Cardiac muscle cell (in vitro differentiated cells and primary cell): ENCODE results near the gene ATRIP. TPM values are rescaled to one million over a fixed set of nuclear protein-coding genes. Genes with fewer than 3 reads are reported as not detected.

Source experiments
- DNase-seq, 2 donors: peaks; one replicate each; pipeline versions ENCODE4 v3.0.0 to v3.0.0-alpha.2; 2010 to 2017; ENCODE audit warnings: low read depth in 1 of 2, low spot score in 1 of 2
- H3K27ac ChIP-seq: fragments of 200-600 bp; sonication (generic); 2 replicates; pipeline ENCODE4 v1.5.1; 2016
- H3K27me3 ChIP-seq: fragments of 200-600 bp; sonication (generic); 2 replicates; pipeline ENCODE4 v1.6.0; 2016; ENCODE audit warnings: control low read depth
- H3K36me3 ChIP-seq: fragments of 200-600 bp; sonication (generic); 2 replicates; pipeline ENCODE4 v1.5.1; 2016; ENCODE audit warnings: control low read depth
- H3K4me1 ChIP-seq: fragments of 200-600 bp; sonication (generic); 2 replicates; pipeline ENCODE4 v1.8.1; 2017; ENCODE audit warnings: low read depth, mild to moderate bottlenecking, mixed run types
- H3K4me3 ChIP-seq: fragments of 200-600 bp; sonication (generic); 2 replicates; pipeline ENCODE4 v1.5.1; 2016; ENCODE audit warnings: mild to moderate bottlenecking
- H3K9me3 ChIP-seq: fragments of 200-600 bp; sonication (generic); 2 replicates; pipeline ENCODE4 v1.5.1; 2017; ENCODE audit warnings: low read depth, mild to moderate bottlenecking, control low read depth
- CTCF ChIP-seq: IDR thresholded peaks from 2 replicates; pipeline ENCODE4 v1.5.1; 2012; ENCODE audit warnings: low read depth, mild to moderate bottlenecking, low read length
- polyA plus RNA-seq: library from polyadenylated mRNA; unstranded; fragments of >200 nt; fragmentation: Nextera tagmentation; extraction: Ambion mirVana; gene quantifications from 2 replicates; pipeline ENCODE4 v1.2.1, GENCODE V29; 2016
- total RNA-seq: library from RNA; depleted of rRNA; stranded (reverse); fragments of >200 nt; gene quantifications from 2 replicates; pipeline ENCODE4 v1.2.3, GENCODE V29; 2016

ATRIP gene
- total and polyA plus RNA-seq, 2 experiments from 2014 or later = 6.4 to 8.7 TPM

DNA sequence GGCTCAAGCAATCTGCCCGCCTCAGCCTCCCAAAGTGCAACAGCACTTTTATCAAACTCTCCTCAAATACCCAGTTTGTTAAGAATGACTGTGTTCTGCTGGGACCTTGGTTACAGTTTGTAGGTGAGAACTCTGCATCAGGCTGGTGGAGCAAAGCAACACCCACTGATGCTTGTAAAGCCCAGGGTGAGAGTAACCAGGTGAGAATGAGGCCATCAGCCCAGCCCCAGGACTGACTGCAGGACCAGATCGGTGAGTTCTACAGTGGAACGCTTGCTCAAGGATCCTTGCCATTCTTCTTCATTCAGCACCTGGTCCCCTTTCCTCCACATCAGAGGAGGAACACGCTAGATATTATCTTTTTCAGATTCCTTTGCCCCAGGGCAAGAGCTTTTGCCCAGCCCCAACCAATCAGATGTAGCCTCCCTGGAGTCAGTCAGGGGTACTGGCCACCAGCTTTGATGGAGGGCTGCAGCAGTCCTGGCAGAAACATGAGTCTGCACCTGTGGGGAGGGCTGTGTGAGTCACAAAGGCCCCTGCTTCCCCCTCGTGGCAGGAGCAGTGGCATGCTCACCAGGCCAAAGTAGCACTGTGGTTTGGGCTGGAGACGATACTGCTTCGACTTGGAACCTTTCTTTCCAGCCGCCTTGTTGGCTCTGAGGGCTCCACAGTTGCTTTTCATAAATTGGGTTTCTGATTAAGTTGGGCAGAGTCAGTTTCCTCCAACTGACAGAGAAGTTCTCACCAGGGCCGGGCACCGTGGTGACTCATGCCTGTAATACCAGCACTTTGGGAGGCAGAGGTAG lies 60.9 kb downstream of the ATRIP start:
- H3K36me3 ChIP-seq = no peaks in the 10 kb centered on the region
- peak overlapping the region; percentile 32 for H3K27ac ChIP-seq
- no peaks in the 10 kb centered on the region for H3K9me3 ChIP-seq
- no peaks in the 10 kb centered on the region for H3K4me1 ChIP-seq
- H3K4me3 ChIP-seq = no peak overlapping the region
- H3K27me3 ChIP-seq = no peaks in the 10 kb centered on the region
- DNase-seq = peak; percentile 56 to 58
- TF ChIP-seq CTCF = peak; percentile 43

DNA sequence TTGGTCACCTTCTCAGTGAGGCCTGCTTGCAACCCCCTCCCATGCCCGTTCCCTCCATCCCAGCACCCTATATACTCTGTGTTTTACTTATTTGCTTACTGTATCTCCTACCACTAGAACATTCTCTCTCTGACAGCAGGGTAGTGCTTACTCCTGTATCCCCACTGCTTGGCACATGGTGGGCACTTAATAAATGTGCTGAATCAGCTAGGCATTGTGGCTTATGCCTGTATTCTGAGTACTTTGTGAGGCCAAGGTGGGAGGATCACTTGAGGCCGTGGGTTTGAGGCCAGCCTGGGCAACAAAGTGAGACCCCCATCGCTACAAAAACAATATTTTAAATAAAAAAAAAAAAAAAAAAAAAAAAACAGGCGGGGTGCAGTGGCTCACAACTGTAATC lies 65.0 kb downstream of the ATRIP start:
- Histone ChIP-seq H3K27me3 (no peaks in the 10 kb centered on the region), H3K4me3 (no peak overlapping the region), H3K9me3 (no peaks in the 10 kb centered on the region), H3K36me3 (peaks cover 3% of the 10 kb centered on the region), H3K27ac (no peak overlapping the region), H3K4me1 (no peaks in the 10 kb centered on the region)
- TF ChIP-seq CTCF = no peak
- no peak for DNase-seq

GRCh38 chr3:48514431-48515227 lies 68.1 kb downstream of the ATRIP start:
- no peak overlapping the region for H3K27ac ChIP-seq
- H3K36me3 ChIP-seq = peaks cover 16% of the 10 kb centered on the region
- H3K9me3 ChIP-seq = no peaks in the 10 kb centered on the region
- no peak for TF ChIP-seq CTCF
- H3K4me3 ChIP-seq = no peak overlapping the region
- DNase-seq = no peak
- H3K4me1 ChIP-seq = no peaks in the 10 kb centered on the region
- no peaks in the 10 kb centered on the region for H3K27me3 ChIP-seq

Other genes with a start within 250 kb of the ATRIP start
- not detected in 2 replicates for gene CAMP, start 223.2 kb upstream of the ATRIP start, total RNA-seq
- gene CAMP, start 223.2 kb upstream of the ATRIP start, polyA plus RNA-seq = not detected in 2 replicates
- gene ZNF589, start 205.6 kb upstream of the ATRIP start, total RNA-seq = 9.1 and 19.4 TPM in 2 replicates
- gene ZNF589, start 205.6 kb upstream of the ATRIP start, polyA plus RNA-seq = 15.0 and 15.3 TPM in 2 replicates
- 40.5 and 42.1 TPM in 2 replicates for gene NME6, start 145.4 kb upstream of the ATRIP start, total RNA-seq
- 65.6 and 69.8 TPM in 2 replicates for gene NME6, start 145.4 kb upstream of the ATRIP start, polyA plus RNA-seq
- gene SPINK8, start 113.1 kb upstream of the ATRIP start, total RNA-seq = not detected in 2 replicates
- gene SPINK8, start 113.1 kb upstream of the ATRIP start, polyA plus RNA-seq = not detected in 2 replicates
- gene FBXW12, start 74.5 kb upstream of the ATRIP start, total RNA-seq = 0.51 TPM in 1 of 2 replicates, not detected in the other
- 0.39 TPM in 1 of 2 replicates, not detected in the other for gene FBXW12, start 74.5 kb upstream of the ATRIP start, polyA plus RNA-seq
- gene PLXNB1, start 16.7 kb upstream of the ATRIP start, total RNA-seq = 38.5 and 47.1 TPM in 2 replicates
- 23.9 and 28.3 TPM in 2 replicates for gene PLXNB1, start 16.7 kb upstream of the ATRIP start, polyA plus RNA-seq
- gene CCDC51, start 6.6 kb upstream of the ATRIP start, total RNA-seq = 18.6 and 20.2 TPM in 2 replicates
- 29.3 and 31.4 TPM in 2 replicates for gene CCDC51, start 6.6 kb upstream of the ATRIP start, polyA plus RNA-seq
- gene TMA7, start 6.5 kb upstream of the ATRIP start, total RNA-seq = 172 and 395 TPM in 2 replicates
- 517 and 609 TPM in 2 replicates for gene TMA7, start 6.5 kb upstream of the ATRIP start, polyA plus RNA-seq
- gene SHISA5, start 57.4 kb downstream of the ATRIP start, total RNA-seq = 68.0 and 86.0 TPM in 2 replicates
- gene SHISA5, start 57.4 kb downstream of the ATRIP start, polyA plus RNA-seq = 92.3 and 147 TPM in 2 replicates
- gene PFKFB4, start 110.1 kb downstream of the ATRIP start, total RNA-seq = 64.9 and 94.4 TPM in 2 replicates
- 43.8 and 74.7 TPM in 2 replicates for gene PFKFB4, start 110.1 kb downstream of the ATRIP start, polyA plus RNA-seq
- 0.81 and 1.1 TPM in 2 replicates for gene UCN2, start 117.0 kb downstream of the ATRIP start, total RNA-seq
- 0.47 and 0.95 TPM in 2 replicates for gene UCN2, start 117.0 kb downstream of the ATRIP start, polyA plus RNA-seq
- gene COL7A1, start 148.6 kb downstream of the ATRIP start, total RNA-seq = 53.8 and 76.6 TPM in 2 replicates
- gene COL7A1, start 148.6 kb downstream of the ATRIP start, polyA plus RNA-seq = 41.3 and 63.0 TPM in 2 replicates
- gene UQCRC1, start 162.9 kb downstream of the ATRIP start, total RNA-seq = 620 and 675 TPM in 2 replicates
- 735 and 870 TPM in 2 replicates for gene UQCRC1, start 162.9 kb downstream of the ATRIP start, polyA plus RNA-seq
- not detected in 2 replicates for gene TMEM89, start 175.0 kb downstream of the ATRIP start, total RNA-seq
- gene TMEM89, start 175.0 kb downstream of the ATRIP start, polyA plus RNA-seq = 0.59 TPM in 1 of 2 replicates, not detected in the other
- 55.8 and 87.4 TPM in 2 replicates for gene SLC26A6, start 188.7 kb downstream of the ATRIP start, total RNA-seq
- gene SLC26A6, start 188.7 kb downstream of the ATRIP start, polyA plus RNA-seq = 52.0 and 68.1 TPM in 2 replicates
- 5.4 and 5.9 TPM in 2 replicates for gene CELSR3, start 216.1 kb downstream of the ATRIP start, total RNA-seq
- gene CELSR3, start 216.1 kb downstream of the ATRIP start, polyA plus RNA-seq = 3.1 and 3.4 TPM in 2 replicates
- gene NCKIPSD, start 239.2 kb downstream of the ATRIP start, total RNA-seq = 68.7 and 73.4 TPM in 2 replicates
- gene NCKIPSD, start 239.2 kb downstream of the ATRIP start, polyA plus RNA-seq = 49.6 and 51.7 TPM in 2 replicates